ENCODE data around the gene CCDC61.

Gene CCDC61

GRCh38 chr19:45978156-45978555, 17.1 kb upstream of the CCDC61 start:
- Histone ChIP-seq H3K9me2 (ENCODE audit: low read depth, low read length) (no peaks in the 10 kb centered on the region), H3F3A (ENCODE audit: insufficient read depth, low read length) (no peaks in the 10 kb centered on the region), H3K4me2 (ENCODE audit: low read length) (no peak overlapping the region)

GRCh38 chr19:45981350-45981749, 13.9 kb upstream of the CCDC61 start:
- Histone ChIP-seq H3K79me2 (ENCODE audit: insufficient read depth, low read length) (no peaks in the 10 kb centered on the region), H3K4me2 (ENCODE audit: low read length) (no peak overlapping the region), H3K27me3 (ENCODE audit: insufficient read depth, low read length) (0 out of 2 replicates have a peak, but pooled peaks cover 4% of the 10 kb centered on the region), H3K9me2 (ENCODE audit: low read depth, low read length) (no peaks in the 10 kb centered on the region), H2AFZ (ENCODE audit: low read length) (no peak overlapping the region), H4K20me1 (ENCODE audit: insufficient read depth, low read length) (no peaks in the 10 kb centered on the region), H3K4me3 (ENCODE audit: low read depth, low read length, poor library complexity, severe bottlenecking) (no peak overlapping the region), H3K36me3 (ENCODE audit: insufficient read depth, low read length) (no peaks in the 10 kb centered on the region), H3K9ac (ENCODE audit: low read length) (no peak overlapping the region), H3K27ac (ENCODE audit: low read depth, low read length, poor library complexity, severe bottlenecking) (no peak overlapping the region), H3F3A (ENCODE audit: insufficient read depth, low read length) (no peaks in the 10 kb centered on the region), H3K4me1 (ENCODE audit: insufficient read depth, low read length, severe bottlenecking) (no peaks in the 10 kb centered on the region), H3K9me3 (ENCODE audit: low read length) (no peaks in the 10 kb centered on the region)
- TF ChIP-seq EZH2 (IDR thresholded peaks at IDR 0.05; ENCODE audit: borderline replicate concordance, low read length) (no peak), CTCF (IDR thresholded peaks at IDR 0.05; ENCODE audit: low read length) (no peak)

More at GRCh38 chr19:45978156-45978555, 17.1 kb upstream of the CCDC61 start:
- H3K27me3 ChIP-seq (ENCODE audit: insufficient read depth, low read length) = 0 out of 2 replicates have a peak, but pooled peaks cover 11% of the 10 kb centered on the region
- H3K4me3 ChIP-seq (ENCODE audit: low read depth, low read length, poor library complexity, severe bottlenecking) = no peak overlapping the region
- no peak overlapping the region for H3K27ac ChIP-seq (ENCODE audit: low read depth, low read length, poor library complexity, severe bottlenecking)
- TF ChIP-seq CTCF (IDR thresholded peaks at IDR 0.05; ENCODE audit: low read length) (no peak), EZH2 (IDR thresholded peaks at IDR 0.05; ENCODE audit: borderline replicate concordance, low read length) (no peak)
- H3K79me2 ChIP-seq (ENCODE audit: insufficient read depth, low read length) = no peaks in the 10 kb centered on the region
- no peaks in the 10 kb centered on the region for H3K4me1 ChIP-seq (ENCODE audit: insufficient read depth, low read length, severe bottlenecking)
- no peaks in the 10 kb centered on the region for H3K36me3 ChIP-seq (ENCODE audit: insufficient read depth, low read length)
- no peak overlapping the region for H2AFZ ChIP-seq (ENCODE audit: low read length)
- no peak overlapping the region for H3K9ac ChIP-seq (ENCODE audit: low read length)
- no peaks in the 10 kb centered on the region for H4K20me1 ChIP-seq (ENCODE audit: insufficient read depth, low read length)
- H3K9me3 ChIP-seq (ENCODE audit: low read length) = no peaks in the 10 kb centered on the region

GRCh38 chr19:45985321-45985720, 9.9 kb upstream of the CCDC61 start:
- Histone ChIP-seq H3K4me2 (ENCODE audit: low read length) (no peak overlapping the region), H3K4me3 (ENCODE audit: low read depth, low read length, poor library complexity, severe bottlenecking) (no peak overlapping the region), H3K79me2 (ENCODE audit: insufficient read depth, low read length) (no peaks in the 10 kb centered on the region), H3K27me3 (ENCODE audit: insufficient read depth, low read length) (no peaks in the 10 kb centered on the region), H4K20me1 (ENCODE audit: insufficient read depth, low read length) (no peaks in the 10 kb centered on the region), H3K27ac (ENCODE audit: low read depth, low read length, poor library complexity, severe bottlenecking) (no peak overlapping the region), H3K9ac (ENCODE audit: low read length) (no peak overlapping the region), H3K4me1 (ENCODE audit: insufficient read depth, low read length, severe bottlenecking) (no peaks in the 10 kb centered on the region), H3K36me3 (ENCODE audit: insufficient read depth, low read length) (no peaks in the 10 kb centered on the region), H3K9me2 (ENCODE audit: low read depth, low read length) (no peaks in the 10 kb centered on the region), H3F3A (ENCODE audit: insufficient read depth, low read length) (no peaks in the 10 kb centered on the region), H3K9me3 (ENCODE audit: low read length) (no peaks in the 10 kb centered on the region), H2AFZ (ENCODE audit: low read length) (no peak overlapping the region)
- no peak for TF ChIP-seq EZH2 (IDR thresholded peaks at IDR 0.05; ENCODE audit: borderline replicate concordance, low read length)
- TF ChIP-seq CTCF (IDR thresholded peaks at IDR 0.05; ENCODE audit: low read length) = no peak
